SU-DHL-6 (cell line): ENCODE results near the gene SYVN1.

ENCODE experiments used
- H2AFZ ChIP-seq: fragments of 200-600 bp; sonication (generic); 2 replicates; pipeline ENCODE4 v1.6.1; 2014; ENCODE audit warnings: low read depth, mild to moderate bottlenecking, moderate library complexity, mixed read lengths, antibody characterized with exemption, low read length; ENCODE audit not compliant: severe bottlenecking
- H3F3A ChIP-seq: fragments of 200-600 bp; shearing (Covaris generic); 2 replicates; pipeline ENCODE4 v1.6.0; 2016; ENCODE audit warnings: antibody characterized with exemption, mild to moderate bottlenecking; ENCODE audit not compliant: insufficient read depth
- H3K27ac ChIP-seq: fragments of 200-600 bp; sonication (generic); 2 replicates; pipeline ENCODE4 v1.5.1; 2016; ENCODE audit warnings: low read depth, mild to moderate bottlenecking, low read length, moderate library complexity, mixed read lengths
- H3K27me3 ChIP-seq: fragments of 200-600 bp; sonication (generic), shearing (Covaris generic); 2 replicates; pipeline ENCODE4 v1.6.0; 2014; ENCODE audit warnings: mild to moderate bottlenecking, low read length
- H3K36me3 ChIP-seq: fragments of 200-600 bp; sonication (generic); 2 replicates; pipeline ENCODE4 v1.6.1; 2014; ENCODE audit warnings: mild to moderate bottlenecking, low read length, mixed read lengths
- H3K4me2 ChIP-seq: fragments of 300-600, 200-600 bp; shearing (Covaris generic), sonication (generic); 2 replicates; pipeline ENCODE4 v1.6.0; 2014; ENCODE audit warnings: low read length, low read depth, mild to moderate bottlenecking; ENCODE audit not compliant: poor library complexity, severe bottlenecking
- H3K4me3 ChIP-seq: fragments of 200-600 bp; sonication (generic); 2 replicates; pipeline ENCODE4 v1.5.1; 2014; ENCODE audit warnings: antibody characterized with exemption, low read length, mild to moderate bottlenecking, mixed read lengths; ENCODE audit not compliant: insufficient read depth, poor library complexity, severe bottlenecking
- H3K79me2 ChIP-seq: fragments of 200-600 bp; sonication (generic); 2 replicates; pipeline ENCODE4 v1.6.1; 2014; ENCODE audit warnings: mild to moderate bottlenecking, low read length, moderate library complexity; ENCODE audit not compliant: insufficient read depth
- H3K9ac ChIP-seq: fragments of 200-600 bp; sonication (generic); 2 replicates; pipeline ENCODE4 v1.7.0; 2014; ENCODE audit warnings: mild to moderate bottlenecking, low read length
- H3K9me2 ChIP-seq: fragments of 200-600 bp; sonication (generic); replicated peaks from 2 replicates; pipeline ENCODE4 v1.6.1; 2014; ENCODE audit warnings: low read length; ENCODE audit not compliant: insufficient read depth
- H3K9me3 ChIP-seq: fragments of 200-600 bp; sonication (generic); 2 replicates; pipeline ENCODE4 v1.6.1; 2014; ENCODE audit warnings: low read length, mixed read lengths; ENCODE audit not compliant: insufficient read depth
- H4K20me1 ChIP-seq: fragments of 200-600 bp; sonication (generic); 2 replicates; pipeline ENCODE4 v1.6.1; 2014; ENCODE audit warnings: low read depth, mild to moderate bottlenecking, antibody characterized with exemption, low read length, moderate library complexity, mixed read lengths
- CTCF ChIP-seq: fragments of 200-600 bp; sonication (generic); IDR thresholded peaks from one replicate; pipeline ENCODE4 v1.5.1; 2017; ENCODE audit warnings: antibody characterized with exemption, mild to moderate bottlenecking, low read length, moderate library complexity; ENCODE audit not compliant: insufficient read depth, poor library complexity, severe bottlenecking
- EZH2phosphoT487 ChIP-seq: fragments of 200-600 bp; sonication (generic), shearing (Covaris generic); conservative IDR thresholded peaks from 2 replicates; pipeline ENCODE4 v1.6.1; 2018; ENCODE audit warnings: mild to moderate bottlenecking, antibody characterized with exemption, low read length, moderate library complexity, mixed read lengths

SYVN1 gene

GRCh38 chr11:65107751-65108468 is 26.4 kb downstream of the SYVN1 start:
- Histone ChIP-seq H3K27ac (no peak overlapping the region), H3K9me2 (no peaks in the 10 kb centered on the region), H3F3A (peaks cover 2% of the 10 kb centered on the region; the same call in 1 of the 2 replicates), H3K4me3 (no peak overlapping the region), H3K9me3 (no peaks in the 10 kb centered on the region), H4K20me1 (no peaks in the 10 kb centered on the region), H3K36me3 (no peaks in the 10 kb centered on the region), H3K9ac (no peak overlapping the region), H3K79me2 (0 out of 2 replicates have a peak, but pooled peaks cover 3% of the 10 kb centered on the region), H3K27me3 (no peaks in the 10 kb centered on the region), H2AFZ (no peak overlapping the region), H3K4me2 (no peak overlapping the region)
- TF ChIP-seq EZH2phosphoT487 (no peak), CTCF (no peak)

- TF ChIP-seq EZH2phosphoT487 = no peak
- TF ChIP-seq CTCF = no peak
- H3K4me2 ChIP-seq = no peak overlapping the region
- no peaks in the 10 kb centered on the region for H3K9me3 ChIP-seq
- no peaks in the 10 kb centered on the region for H4K20me1 ChIP-seq
- 0 out of 2 replicates have a peak, but pooled peaks cover 3% of the 10 kb centered on the region for H3K79me2 ChIP-seq
- H3K27ac ChIP-seq = no peak overlapping the region
- no peaks in the 10 kb centered on the region for H3K27me3 ChIP-seq
- H2AFZ ChIP-seq = no peak overlapping the region
- H3K9me2 ChIP-seq = no peaks in the 10 kb centered on the region
- no peak overlapping the region for H3K9ac ChIP-seq
- no peaks in the 10 kb centered on the region for H3K36me3 ChIP-seq
- no peak overlapping the region for H3K4me3 ChIP-seq
- no peaks in the 10 kb centered on the region for H3F3A ChIP-seq
Measured at GRCh38 chr11:65107078-65107477, 27.2 kb downstream of the SYVN1 start.

GRCh38 chr11:65104628-65105027 is 29.7 kb downstream of the SYVN1 start:
- H3K4me2 ChIP-seq = no peak overlapping the region
- no peaks in the 10 kb centered on the region for H3K27me3 ChIP-seq
- H3K9me2 ChIP-seq = no peaks in the 10 kb centered on the region
- H3K79me2 ChIP-seq = peaks cover 9% of the 10 kb centered on the region; the same call in 1 of the 2 replicates
- no peak overlapping the region for H3K4me3 ChIP-seq
- no peak overlapping the region for H3K27ac ChIP-seq
- H2AFZ ChIP-seq = no peak overlapping the region
- no peak for TF ChIP-seq EZH2phosphoT487
- TF ChIP-seq CTCF = no peak
- H3K9me3 ChIP-seq = no peaks in the 10 kb centered on the region
- H3F3A ChIP-seq = no peaks in the 10 kb centered on the region
- H3K36me3 ChIP-seq = no peaks in the 10 kb centered on the region
- no peak overlapping the region for H3K9ac ChIP-seq
- H4K20me1 ChIP-seq = no peaks in the 10 kb centered on the region
